ENCODE data around the gene PSME2. TPM values are rescaled to one million over a fixed set of nuclear protein-coding genes. Genes with fewer than 3 reads are reported as not detected.
A peak's percentile ranks its signal among the peaks of the same experiment; 100 is the strongest.

PSME2 gene
- total and polyA plus RNA-seq, 9 of the 15 experiments (the other 6 are each of a cell fraction or from before 2014, with no cell fraction given): 111 to 579 (median 159) TPM

DNA sequence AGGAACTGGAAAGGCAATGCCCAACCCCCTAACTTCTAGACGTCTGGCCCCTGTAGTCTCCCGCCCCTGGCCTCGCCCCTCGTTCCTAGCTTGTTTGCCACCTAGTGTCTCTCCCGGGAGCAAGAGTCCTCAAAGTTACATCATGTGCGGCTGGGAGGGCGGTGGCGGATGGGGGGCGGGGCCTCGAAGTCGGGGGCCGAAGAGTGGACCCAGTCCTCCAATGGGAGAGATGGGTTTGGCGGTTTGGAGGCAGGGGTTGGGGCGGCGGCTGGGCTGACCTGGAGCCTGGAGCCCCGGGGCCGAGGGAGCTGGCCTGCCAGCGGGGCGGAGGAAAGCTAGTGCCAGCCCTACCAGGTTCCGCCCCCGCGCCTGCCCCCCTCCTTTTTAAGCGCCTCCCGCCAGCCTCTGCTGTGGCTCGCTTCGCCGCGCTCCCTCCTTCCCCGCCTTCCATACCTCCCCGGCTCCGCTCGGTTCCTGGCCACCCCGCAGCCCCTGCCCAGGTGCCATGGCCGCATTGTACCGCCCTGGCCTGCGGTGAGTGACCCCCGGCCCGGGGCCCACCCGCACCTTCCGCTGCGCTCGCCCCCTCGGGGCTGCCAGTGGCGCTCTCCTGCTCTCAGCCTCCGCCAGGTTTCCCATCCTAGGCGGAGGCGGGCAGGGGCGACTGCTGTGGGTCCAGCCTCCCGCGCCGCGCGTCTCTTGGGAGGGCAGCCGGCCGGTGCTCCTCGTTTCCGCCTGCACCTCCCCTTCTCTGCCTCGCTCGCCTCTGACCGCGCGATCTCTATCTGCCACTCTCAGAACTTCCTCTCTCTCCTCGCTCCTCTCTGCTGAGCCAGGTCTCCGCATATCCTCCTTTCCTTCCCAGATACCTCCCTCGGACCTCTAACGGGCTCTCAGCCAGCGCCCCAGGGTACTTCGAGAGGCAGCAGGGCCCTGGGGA is 52.2 kb downstream of the PSME2 start, which contains the start of gene PCK2 (continued):
- TF ChIP-seq PTTG1 (tag; IDR thresholded peaks at IDR 0.05; ENCODE audit: low read depth) (no peak), GTF2A2 (tag; IDR thresholded peaks at IDR 0.05) (peak; percentile 62; the same call in 1 of the 2 replicates), CBX5 (IDR thresholded peaks at IDR 0.05; ENCODE audit: borderline replicate concordance, low read depth) (no peak), U2AF2 (optimal IDR thresholded peaks at IDR 0.05; ENCODE audit: low read depth, low read length) (no peak), ZBED1 (IDR thresholded peaks at IDR 0.05) (no peak), POLR3G (IDR thresholded peaks at IDR 0.05; ENCODE audit: extremely low read depth, insufficient read length, insufficient replicate concordance) (no peak)
- TF ChIP-seq, protein P1, sequence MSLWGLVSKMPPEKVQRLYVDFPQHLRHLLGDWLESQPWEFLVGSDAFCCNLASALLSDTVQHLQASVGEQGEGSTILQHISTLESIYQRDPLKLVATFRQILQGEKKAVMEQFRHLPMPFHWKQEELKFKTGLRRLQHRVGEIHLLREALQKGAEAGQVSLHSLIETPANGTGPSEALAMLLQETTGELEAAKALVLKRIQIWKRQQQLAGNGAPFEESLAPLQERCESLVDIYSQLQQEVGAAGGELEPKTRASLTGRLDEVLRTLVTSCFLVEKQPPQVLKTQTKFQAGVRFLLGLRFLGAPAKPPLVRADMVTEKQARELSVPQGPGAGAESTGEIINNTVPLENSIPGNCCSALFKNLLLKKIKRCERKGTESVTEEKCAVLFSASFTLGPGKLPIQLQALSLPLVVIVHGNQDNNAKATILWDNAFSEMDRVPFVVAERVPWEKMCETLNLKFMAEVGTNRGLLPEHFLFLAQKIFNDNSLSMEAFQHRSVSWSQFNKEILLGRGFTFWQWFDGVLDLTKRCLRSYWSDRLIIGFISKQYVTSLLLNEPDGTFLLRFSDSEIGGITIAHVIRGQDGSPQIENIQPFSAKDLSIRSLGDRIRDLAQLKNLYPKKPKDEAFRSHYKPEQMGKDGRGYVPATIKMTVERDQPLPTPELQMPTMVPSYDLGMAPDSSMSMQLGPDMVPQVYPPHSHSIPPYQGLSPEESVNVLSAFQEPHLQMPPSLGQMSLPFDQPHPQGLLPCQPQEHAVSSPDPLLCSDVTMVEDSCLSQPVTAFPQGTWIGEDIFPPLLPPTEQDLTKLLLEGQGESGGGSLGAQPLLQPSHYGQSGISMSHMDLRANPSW (CRISPR knock-in tag; IDR thresholded peaks at IDR 0.05): no peak
- TF ChIP-seq, protein P2, sequence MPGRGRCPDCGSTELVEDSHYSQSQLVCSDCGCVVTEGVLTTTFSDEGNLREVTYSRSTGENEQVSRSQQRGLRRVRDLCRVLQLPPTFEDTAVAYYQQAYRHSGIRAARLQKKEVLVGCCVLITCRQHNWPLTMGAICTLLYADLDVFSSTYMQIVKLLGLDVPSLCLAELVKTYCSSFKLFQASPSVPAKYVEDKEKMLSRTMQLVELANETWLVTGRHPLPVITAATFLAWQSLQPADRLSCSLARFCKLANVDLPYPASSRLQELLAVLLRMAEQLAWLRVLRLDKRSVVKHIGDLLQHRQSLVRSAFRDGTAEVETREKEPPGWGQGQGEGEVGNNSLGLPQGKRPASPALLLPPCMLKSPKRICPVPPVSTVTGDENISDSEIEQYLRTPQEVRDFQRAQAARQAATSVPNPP (IDR thresholded peaks at IDR 0.05; ENCODE audit: borderline replicate concordance, insufficient read depth, insufficient read length): no peak
- TF ChIP-seq, protein P3, sequence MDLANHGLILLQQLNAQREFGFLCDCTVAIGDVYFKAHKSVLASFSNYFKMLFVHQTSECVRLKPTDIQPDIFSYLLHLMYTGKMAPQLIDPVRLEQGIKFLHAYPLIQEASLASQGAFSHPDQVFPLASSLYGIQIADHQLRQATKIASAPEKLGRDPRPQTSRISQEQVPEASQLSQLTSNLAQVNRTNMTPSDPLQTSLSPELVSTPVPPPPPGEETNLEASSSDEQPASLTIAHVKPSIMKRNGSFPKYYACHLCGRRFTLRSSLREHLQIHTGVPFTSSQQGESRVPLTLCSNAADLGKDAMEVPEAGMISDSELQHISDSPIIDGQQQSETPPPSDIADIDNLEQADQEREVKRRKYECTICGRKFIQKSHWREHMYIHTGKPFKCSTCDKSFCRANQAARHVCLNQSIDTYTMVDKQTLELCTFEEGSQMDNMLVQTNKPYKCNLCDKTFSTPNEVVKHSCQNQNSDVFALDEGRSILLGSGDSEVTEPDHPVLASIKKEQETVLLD (IDR thresholded peaks at IDR 0.05): no peak
- TF ChIP-seq, protein P4, sequence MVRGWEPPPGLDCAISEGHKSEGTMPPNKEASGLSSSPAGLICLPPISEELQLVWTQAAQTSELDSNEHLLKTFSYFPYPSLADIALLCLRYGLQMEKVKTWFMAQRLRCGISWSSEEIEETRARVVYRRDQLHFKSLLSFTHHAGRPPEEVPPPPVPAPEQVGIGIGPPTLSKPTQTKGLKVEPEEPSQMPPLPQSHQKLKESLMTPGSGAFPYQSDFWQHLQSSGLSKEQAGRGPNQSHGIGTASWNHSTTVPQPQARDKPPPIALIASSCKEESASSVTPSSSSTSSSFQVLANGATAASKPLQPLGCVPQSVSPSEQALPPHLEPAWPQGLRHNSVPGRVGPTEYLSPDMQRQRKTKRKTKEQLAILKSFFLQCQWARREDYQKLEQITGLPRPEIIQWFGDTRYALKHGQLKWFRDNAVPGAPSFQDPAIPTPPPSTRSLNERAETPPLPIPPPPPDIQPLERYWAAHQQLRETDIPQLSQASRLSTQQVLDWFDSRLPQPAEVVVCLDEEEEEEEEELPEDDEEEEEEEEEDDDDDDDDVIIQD (CRISPR knock-in tag; IDR thresholded peaks at IDR 0.05): no peak
- TF ChIP-seq, protein P5, sequence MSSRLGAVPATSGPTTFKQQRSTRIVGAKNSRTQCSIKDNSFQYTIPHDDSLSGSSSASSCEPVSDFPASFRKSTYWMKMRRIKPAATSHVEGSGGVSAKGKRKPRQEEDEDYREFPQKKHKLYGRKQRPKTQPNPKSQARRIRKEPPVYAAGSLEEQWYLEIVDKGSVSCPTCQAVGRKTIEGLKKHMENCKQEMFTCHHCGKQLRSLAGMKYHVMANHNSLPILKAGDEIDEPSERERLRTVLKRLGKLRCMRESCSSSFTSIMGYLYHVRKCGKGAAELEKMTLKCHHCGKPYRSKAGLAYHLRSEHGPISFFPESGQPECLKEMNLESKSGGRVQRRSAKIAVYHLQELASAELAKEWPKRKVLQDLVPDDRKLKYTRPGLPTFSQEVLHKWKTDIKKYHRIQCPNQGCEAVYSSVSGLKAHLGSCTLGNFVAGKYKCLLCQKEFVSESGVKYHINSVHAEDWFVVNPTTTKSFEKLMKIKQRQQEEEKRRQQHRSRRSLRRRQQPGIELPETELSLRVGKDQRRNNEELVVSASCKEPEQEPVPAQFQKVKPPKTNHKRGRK (tag; IDR thresholded peaks at IDR 0.05): no peak
- TF ChIP-seq, protein P6, sequence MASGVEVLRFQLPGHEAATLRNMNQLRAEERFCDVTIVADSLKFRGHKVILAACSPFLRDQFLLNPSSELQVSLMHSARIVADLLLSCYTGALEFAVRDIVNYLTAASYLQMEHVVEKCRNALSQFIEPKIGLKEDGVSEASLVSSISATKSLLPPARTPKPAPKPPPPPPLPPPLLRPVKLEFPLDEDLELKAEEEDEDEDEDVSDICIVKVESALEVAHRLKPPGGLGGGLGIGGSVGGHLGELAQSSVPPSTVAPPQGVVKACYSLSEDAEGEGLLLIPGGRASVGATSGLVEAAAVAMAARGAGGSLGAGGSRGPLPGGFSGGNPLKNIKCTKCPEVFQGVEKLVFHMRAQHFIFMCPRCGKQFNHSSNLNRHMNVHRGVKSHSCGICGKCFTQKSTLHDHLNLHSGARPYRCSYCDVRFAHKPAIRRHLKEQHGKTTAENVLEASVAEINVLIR (CRISPR knock-in tag; IDR thresholded peaks at IDR 0.05): no peak
- TF ChIP-seq, protein P7, sequence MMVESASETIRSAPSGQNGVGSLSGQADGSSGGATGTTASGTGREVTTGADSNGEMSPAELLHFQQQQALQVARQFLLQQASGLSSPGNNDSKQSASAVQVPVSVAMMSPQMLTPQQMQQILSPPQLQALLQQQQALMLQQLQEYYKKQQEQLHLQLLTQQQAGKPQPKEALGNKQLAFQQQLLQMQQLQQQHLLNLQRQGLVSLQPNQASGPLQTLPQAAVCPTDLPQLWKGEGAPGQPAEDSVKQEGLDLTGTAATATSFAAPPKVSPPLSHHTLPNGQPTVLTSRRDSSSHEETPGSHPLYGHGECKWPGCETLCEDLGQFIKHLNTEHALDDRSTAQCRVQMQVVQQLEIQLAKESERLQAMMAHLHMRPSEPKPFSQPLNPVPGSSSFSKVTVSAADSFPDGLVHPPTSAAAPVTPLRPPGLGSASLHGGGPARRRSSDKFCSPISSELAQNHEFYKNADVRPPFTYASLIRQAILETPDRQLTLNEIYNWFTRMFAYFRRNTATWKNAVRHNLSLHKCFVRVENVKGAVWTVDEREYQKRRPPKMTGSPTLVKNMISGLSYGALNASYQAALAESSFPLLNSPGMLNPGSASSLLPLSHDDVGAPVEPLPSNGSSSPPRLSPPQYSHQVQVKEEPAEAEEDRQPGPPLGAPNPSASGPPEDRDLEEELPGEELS (CRISPR knock-in tag; IDR thresholded peaks at IDR 0.05; ENCODE audit: borderline replicate concordance): no peak; the same call in 1 of the 2 replicates

Measured in K562 (cell line).